CD4-positive, alpha-beta T cell treated with Interleukin-2 at 100 ng/mL for 4 hours (primary cell): Measurements from ENCODE around the gene SLC39A11.
"Not testable (repeated sequence)": the region's sequence is repeated elsewhere in the genome, so short reads cannot be mapped to it uniquely, and the experiment has no call there.

Experiments used
- DNase-seq: peaks from one replicate; pipeline ENCODE4 v3.0.0-alpha.2; 2020; ENCODE audit warnings: low spot score

The SLC39A11 gene

GRCh38 chr17:72714357-72714966 lies 378.0 kb downstream of the SLC39A11 start:
- DNase-seq: no peak

DNA sequence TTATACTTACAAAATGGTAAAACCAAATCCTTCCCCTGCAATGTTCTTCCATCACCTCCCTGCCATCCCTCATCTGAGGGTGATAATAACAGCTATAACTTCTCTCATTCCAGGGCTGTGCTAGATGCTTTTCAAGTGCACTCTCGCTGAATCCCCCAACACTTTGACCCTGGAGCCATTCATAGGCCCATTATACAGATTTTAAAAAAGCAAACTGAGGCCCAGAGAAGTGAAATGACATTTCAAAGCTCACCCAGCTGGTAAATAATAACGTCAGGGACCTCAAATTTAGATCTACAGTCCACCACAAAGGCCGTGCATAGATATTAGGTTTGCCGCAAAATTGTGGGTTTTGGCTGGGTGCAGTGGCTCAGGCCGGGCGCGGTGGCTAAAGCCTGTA lies 378.8 kb downstream of the SLC39A11 start:
- no peak for DNase-seq

GRCh38 chr17:72711521-72712310 lies 380.8 kb downstream of the SLC39A11 start:
- no peak for DNase-seq

DNA sequence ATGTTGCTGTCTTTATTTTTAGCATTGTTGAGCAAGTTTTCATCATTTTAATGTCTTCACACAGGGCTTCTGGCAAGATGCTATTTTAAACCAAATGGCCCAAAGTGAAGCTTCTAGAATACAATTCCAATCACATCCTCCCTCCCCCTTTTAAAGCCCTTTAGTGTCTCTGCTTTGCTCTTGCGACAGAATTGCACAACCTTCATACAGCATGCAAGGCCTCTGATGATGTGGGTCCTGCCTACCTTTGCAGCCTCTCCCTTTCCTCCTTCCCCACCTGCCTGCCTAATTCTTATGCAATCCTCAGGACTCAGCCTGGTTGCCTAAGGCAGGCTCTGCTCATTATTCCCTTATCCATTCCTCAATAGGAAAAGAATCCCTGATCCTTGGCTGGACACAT lies 381.7 kb downstream of the SLC39A11 start:
- DNase-seq: no peak

- DNase-seq: peak; percentile 2
These were observed 382.3 kb downstream of the SLC39A11 start for GRCh38 chr17:72710202-72710601.

- not testable (repeated sequence) for DNase-seq
These were observed 383.8 kb downstream of the SLC39A11 start for GRCh38 chr17:72708682-72709081.

- no peak for DNase-seq
These were observed 384.6 kb downstream of the SLC39A11 start for GRCh38 chr17:72707881-72708280.

GRCh38 chr17:72706396-72706981 lies 386.0 kb downstream of the SLC39A11 start:
- DNase-seq: no peak

DNA sequence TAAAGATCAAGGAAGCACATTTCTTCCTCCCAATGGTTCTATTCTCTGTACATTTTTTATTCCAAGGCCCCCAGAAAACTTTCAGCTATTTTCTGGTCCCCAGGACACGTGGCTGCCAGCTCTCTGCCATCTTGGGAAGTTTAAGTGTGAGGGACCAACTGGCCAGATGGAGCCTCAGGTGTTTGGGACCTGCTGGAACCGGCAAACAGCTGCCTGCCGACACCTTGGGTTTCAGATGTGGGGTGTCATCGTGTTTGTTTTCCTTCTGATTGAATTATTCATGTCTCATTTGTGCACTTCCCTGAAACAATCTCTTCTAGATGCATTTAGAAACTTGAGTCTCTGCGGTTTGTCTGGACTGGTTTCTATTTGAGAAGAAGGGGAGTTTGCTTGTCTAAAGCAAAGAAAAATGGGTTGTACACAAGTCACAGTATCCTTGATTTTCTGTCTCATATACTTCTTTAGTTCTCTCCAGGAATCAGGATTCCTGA lies 386.5 kb downstream of the SLC39A11 start:
- no peak for DNase-seq

DNA sequence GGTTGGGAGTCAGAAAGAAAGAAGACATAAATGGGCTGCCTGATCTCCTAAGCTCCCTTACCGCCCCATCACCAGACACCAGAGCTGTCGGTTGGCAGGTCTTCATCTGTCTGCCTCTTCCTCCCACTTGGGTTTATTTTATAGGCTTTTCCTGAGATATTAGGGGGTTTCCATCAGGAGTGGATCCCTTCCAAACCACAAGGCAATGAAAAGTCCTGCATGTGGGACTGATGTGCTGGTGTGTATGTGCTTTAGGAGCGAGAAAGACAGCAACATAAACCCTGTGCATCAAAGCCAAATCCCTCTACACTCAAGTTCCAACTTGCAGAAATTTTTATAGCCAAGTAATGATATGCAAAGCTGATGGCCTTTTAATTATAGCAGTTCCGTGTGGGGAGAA lies 389.5 kb downstream of the SLC39A11 start:
- no peak for DNase-seq

DNA sequence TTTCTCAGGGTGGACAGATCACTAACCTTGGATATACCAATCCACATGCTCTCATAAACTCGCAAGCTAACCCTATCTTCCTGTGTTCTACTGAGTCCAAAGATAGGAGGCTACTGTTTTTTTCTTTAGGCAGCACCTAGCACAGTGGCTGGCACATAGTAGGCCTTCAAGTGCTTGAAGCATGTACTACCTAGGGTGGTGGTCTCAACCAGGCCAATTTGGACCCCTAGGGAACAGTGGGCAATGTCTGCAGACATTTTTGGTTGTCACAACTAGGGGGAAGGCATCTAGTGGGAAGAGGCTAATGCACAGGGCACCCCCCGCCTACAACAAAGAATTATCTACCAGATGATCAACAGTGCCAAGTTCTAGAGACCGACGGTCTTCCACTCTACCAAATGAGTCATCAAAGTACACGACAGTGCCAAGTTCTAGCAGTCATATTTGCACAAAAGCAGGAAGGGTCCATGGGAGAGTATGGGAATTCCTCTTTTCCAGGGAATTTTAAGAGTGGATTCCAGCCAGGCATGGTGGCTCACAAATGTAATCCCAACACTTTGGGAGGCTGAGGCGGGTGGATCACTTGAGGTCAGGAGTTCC lies 390.3 kb downstream of the SLC39A11 start:
- DNase-seq: no peak

DNA sequence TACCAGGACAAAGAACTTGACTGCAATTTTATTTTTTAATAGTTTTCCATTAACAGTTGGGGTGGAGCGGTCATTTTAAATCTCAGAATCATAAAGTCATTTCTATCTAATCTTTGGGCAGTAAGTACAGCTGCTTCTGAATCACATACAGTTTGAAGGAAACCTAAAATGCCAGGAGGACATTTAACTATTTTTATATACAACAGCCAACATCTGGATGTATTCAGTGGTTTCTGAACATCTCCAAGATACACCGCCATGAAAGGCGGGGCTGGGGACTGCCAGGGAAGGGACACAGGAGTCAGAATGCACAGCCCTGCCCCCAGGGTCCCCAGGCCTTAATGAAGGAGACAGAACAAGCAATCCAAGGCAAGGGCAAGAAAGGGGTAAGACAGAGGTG lies 392.3 kb downstream of the SLC39A11 start:
- no peak for DNase-seq

DNA sequence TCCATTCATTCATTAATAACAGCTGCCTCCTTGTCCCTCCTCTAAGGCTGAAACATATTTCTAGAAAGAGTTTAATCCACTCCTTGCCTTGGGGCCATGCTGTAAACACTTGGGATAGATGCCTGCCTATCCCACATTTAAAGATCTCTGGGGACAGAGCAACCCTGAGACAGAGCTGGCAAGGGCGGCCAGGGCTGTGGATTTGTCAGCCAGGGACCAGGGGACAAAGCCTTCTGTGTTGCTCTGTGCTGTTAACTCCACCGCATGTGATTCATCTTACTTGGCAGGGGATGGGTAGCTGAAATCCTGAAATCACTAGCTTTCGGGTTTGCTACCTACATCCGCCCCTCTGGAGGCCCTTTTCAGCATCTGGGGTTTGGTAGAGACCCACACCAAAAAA lies 392.9 kb downstream of the SLC39A11 start:
- DNase-seq: no peak

GRCh38 chr17:72697602-72698146 lies 394.8 kb downstream of the SLC39A11 start:
- DNase-seq: no peak

GRCh38 chr17:72696721-72697120 lies 395.8 kb downstream of the SLC39A11 start:
- no peak for DNase-seq

- DNase-seq: no peak
These were observed 396.3 kb downstream of the SLC39A11 start for GRCh38 chr17:72696156-72696555.

DNA sequence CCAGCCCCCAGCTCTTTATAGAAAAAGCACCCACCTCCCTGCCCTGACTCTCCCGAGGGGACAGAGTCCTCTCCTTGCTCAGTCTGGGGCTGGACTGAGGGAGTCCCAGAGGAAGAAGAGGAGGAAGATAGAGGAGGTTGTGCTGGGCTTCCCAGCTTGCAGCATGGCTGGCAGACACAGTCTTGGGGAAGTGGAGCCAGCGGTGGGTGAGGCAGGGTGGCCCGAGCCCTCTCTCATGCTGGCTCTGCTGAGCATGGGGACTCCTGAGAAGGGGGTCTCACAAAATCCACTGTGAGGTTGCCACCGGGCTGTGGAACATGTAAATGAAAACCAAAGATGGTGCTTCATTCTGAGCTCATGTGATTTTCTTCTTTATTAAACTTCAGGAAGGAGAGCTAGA lies 398.5 kb downstream of the SLC39A11 start:
- no peak for DNase-seq

DNA sequence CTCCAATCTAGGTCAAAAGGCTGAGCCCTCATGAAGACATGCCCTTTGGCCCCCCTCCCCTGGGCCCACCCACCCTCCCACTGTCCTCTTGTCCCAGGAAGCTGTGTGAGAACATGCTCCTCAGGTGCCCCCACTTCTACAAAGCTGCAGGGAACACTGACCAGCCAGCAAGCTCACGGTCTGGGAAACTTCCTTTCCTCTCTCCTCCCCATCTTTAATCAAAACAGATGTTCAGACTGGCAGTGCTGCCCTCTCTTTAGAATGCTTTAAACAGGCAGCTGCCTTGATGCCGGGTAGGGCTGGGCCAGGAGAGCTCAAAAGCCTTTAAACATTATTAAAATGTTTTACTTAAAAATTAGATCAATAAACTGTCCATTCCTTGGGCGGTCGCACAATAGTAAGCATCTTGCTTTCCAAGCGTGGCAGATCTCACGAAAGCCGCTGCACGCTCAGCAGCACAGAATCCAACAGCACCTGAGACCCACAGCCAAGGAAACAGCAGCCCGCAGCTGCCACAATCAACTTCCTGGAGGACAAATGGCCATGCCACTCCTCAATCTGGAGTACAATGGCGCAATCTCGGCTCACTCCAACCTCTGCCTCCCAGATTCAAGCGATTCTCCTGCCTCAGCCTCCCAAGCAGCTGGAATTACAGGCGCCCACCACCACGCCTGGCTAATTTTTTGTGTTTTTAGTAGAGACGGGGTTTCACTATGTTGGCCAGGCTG lies 399.2 kb downstream of the SLC39A11 start:
- no peak for DNase-seq

- no peak for DNase-seq
These were observed 399.8 kb downstream of the SLC39A11 start for GRCh38 chr17:72692676-72693075.

- no peak for DNase-seq
These were observed 400.9 kb downstream of the SLC39A11 start for GRCh38 chr17:72691586-72691985.

GRCh38 chr17:72691017-72691416 lies 401.5 kb downstream of the SLC39A11 start:
- DNase-seq: no peak

DNA sequence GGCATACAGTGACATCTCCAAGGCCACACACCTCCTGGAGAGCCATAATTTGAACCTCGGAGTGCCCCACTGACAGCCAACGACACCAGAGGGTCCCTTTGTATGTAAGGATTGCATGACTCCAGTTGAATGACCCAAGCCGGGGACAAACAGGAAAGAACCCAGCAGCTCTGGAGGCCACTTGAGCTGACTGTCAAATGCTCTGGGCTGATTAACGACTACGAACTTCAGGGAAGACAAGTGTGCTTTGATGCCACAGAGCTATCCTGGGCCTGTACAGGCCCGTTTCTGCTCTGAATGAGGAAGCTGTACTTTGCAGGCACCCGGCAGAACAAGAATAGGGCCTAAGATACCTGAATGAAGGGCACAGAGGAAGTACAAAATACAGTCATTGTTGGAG lies 404.6 kb downstream of the SLC39A11 start:
- no peak for DNase-seq
